GM12873 (cell line): Measurements from ENCODE around the gene KCNH5.

ENCODE experiments used
- CTCF ChIP-seq: IDR thresholded peaks from 2 replicates; pipeline ENCODE4 v1.5.1; 2012; ENCODE audit warnings: low read depth, mild to moderate bottlenecking, moderate library complexity, low read length, control low read depth; ENCODE audit not compliant: insufficient read depth; ENCODE audit errors: missing control alignments

The KCNH5 gene

GRCh38 chr14:62897771-62898170, 147.5 kb downstream of the KCNH5 start:
- no peak for TF ChIP-seq CTCF

- no peak for TF ChIP-seq CTCF
These were observed 148.3 kb downstream of the KCNH5 start for GRCh38 chr14:62896932-62897456.

GRCh38 chr14:62894736-62895135, 150.5 kb downstream of the KCNH5 start:
- no peak for TF ChIP-seq CTCF

GRCh38 chr14:62889364-62889763, 155.9 kb downstream of the KCNH5 start:
- no peak for TF ChIP-seq CTCF

- no peak for TF ChIP-seq CTCF
These were observed 158.8 kb downstream of the KCNH5 start for GRCh38 chr14:62886461-62886860.

GRCh38 chr14:62885451-62885850, 159.8 kb downstream of the KCNH5 start:
- no peak for TF ChIP-seq CTCF

- TF ChIP-seq CTCF = no peak
These were observed 162.3 kb downstream of the KCNH5 start for GRCh38 chr14:62882967-62883366.
